Loucy (cell line): ENCODE measurements around the gene IFITM10.
A peak's percentile ranks its signal among the peaks of the same experiment; 100 is the strongest.

Source experiments
- H2AFZ ChIP-seq: fragments of 200-600 bp; sonication (generic); 2 replicates; pipeline ENCODE4 v1.6.0; 2016; ENCODE audit warnings: antibody characterized with exemption, mild to moderate bottlenecking, low read length, moderate library complexity
- H3F3A ChIP-seq: fragments of 200-600 bp; 2 replicates; pipeline ENCODE4 v1.6.0; 2016; ENCODE audit warnings: antibody characterized with exemption, low read depth, mild to moderate bottlenecking
- H3K27me3 ChIP-seq: fragments of 200-600 bp; sonication (generic); 2 replicates; pipeline ENCODE4 v1.6.1; 2014; ENCODE audit warnings: low read length, mild to moderate bottlenecking; ENCODE audit not compliant: insufficient read depth, poor library complexity, severe bottlenecking
- H3K36me3 ChIP-seq: fragments of 200-600 bp; sonication (generic); 2 replicates; pipeline ENCODE4 v1.6.1; 2016; ENCODE audit warnings: low read length; ENCODE audit not compliant: insufficient read depth
- H3K4me1 ChIP-seq: fragments of 200-600 bp; sonication (generic); 2 replicates; pipeline ENCODE4 v1.5.1; 2014; ENCODE audit warnings: low read length, mild to moderate bottlenecking; ENCODE audit not compliant: insufficient read depth, poor library complexity, severe bottlenecking
- H3K4me2 ChIP-seq: fragments of 200-600 bp; sonication (generic); 2 replicates; pipeline ENCODE4 v1.6.0; 2014; ENCODE audit warnings: antibody characterized with exemption, low read length, low read depth, mild to moderate bottlenecking; ENCODE audit not compliant: poor library complexity, severe bottlenecking
- H3K4me3 ChIP-seq: fragments of 200-600 bp; sonication (generic); 2 replicates; pipeline ENCODE4 v1.5.1; 2014; ENCODE audit warnings: low read length, mild to moderate bottlenecking, mixed read lengths; ENCODE audit not compliant: poor library complexity, severe bottlenecking
- H3K79me2 ChIP-seq: fragments of 200-600 bp; sonication (generic); 2 replicates; pipeline ENCODE4 v1.6.1; 2014; ENCODE audit warnings: low read length; ENCODE audit not compliant: insufficient read depth
- H3K9ac ChIP-seq: fragments of 200-600 bp; sonication (generic); 2 replicates; pipeline ENCODE4 v1.6.0; 2014; ENCODE audit warnings: mild to moderate bottlenecking, low read depth, low read length, moderate library complexity; ENCODE audit not compliant: poor library complexity, severe bottlenecking
- H3K9me2 ChIP-seq: fragments of 200-600 bp; sonication (generic); replicated peaks from 2 replicates; pipeline ENCODE4 v1.6.1; 2016; ENCODE audit warnings: low read depth, low read length, mixed read lengths
- H3K9me3 ChIP-seq: fragments of 200-600 bp; sonication (generic); 2 replicates; pipeline ENCODE4 v1.6.1; 2014; ENCODE audit warnings: mild to moderate bottlenecking, antibody characterized with exemption, low read length, low read depth; ENCODE audit not compliant: insufficient read depth
- H4K20me1 ChIP-seq: fragments of 200-600 bp; sonication (generic); 2 replicates; pipeline ENCODE4 v1.6.0; 2014; ENCODE audit warnings: antibody characterized with exemption, low read length, mild to moderate bottlenecking; ENCODE audit not compliant: insufficient read depth, poor library complexity, severe bottlenecking
- EZH2phosphoT487 ChIP-seq: fragments of 200-600 bp; IDR thresholded peaks from 2 replicates; pipeline ENCODE4 v1.6.1; 2018; ENCODE audit warnings: antibody characterized with exemption, mild to moderate bottlenecking, moderate library complexity, borderline replicate concordance
- TF ChIP-seq, protein P1 (sequence below): fragments of 200-600 bp; sonication (generic); conservative IDR thresholded peaks from 2 replicates; pipeline ENCODE4 v1.5.1; 2014; ENCODE audit warnings: mild to moderate bottlenecking, antibody characterized with exemption, low read length

The IFITM10 gene

DNA sequence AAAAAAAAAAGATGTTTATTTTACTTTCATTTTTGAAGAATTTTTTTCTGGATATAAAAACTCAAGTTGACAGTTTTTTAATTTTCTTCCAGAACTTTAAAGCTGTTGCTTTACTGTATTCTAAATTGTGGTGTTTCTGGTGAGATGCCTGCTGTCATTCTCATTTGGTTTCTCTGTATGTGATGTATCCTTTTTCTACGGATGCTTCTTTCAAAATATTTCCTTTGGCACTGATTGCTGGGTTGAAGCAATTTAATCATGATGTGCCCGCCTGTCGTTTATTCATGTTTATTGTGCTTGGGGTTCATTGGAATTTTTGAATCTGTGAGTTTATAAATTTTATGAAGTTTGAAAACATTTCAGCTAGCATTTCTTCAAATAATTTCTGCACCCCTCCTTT, 42.7 kb upstream of the IFITM10 start:
- H3K27me3 ChIP-seq = no peaks in the 10 kb centered on the region

DNA sequence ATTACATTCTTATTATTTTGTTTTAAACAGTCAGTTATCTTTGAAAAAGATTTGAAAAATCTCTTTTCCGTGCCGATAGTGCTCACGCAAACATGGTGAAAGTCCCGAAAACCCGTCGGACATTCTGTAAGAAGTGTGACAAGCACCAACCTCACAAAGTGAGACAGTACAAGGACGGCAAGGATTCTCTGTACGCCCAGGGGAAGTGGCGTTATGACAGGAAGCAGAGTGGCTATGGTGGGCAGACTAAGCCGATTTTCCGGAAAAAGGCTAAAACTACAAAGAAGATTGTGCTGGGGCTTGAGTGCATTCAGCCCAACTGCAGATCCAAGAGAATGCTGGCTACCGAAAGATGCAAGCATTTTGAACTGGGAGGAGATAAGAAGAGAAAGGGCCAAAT, 42.1 kb upstream of the IFITM10 start:
- no peaks in the 10 kb centered on the region for H3K9me2 ChIP-seq
- H3F3A ChIP-seq = no peaks in the 10 kb centered on the region
- H3K9ac ChIP-seq = peak overlapping the region; percentile 66
- peak overlapping the region; percentile 61 for H3K4me3 ChIP-seq
- no peak overlapping the region for H2AFZ ChIP-seq
- TF ChIP-seq, protein P1, sequence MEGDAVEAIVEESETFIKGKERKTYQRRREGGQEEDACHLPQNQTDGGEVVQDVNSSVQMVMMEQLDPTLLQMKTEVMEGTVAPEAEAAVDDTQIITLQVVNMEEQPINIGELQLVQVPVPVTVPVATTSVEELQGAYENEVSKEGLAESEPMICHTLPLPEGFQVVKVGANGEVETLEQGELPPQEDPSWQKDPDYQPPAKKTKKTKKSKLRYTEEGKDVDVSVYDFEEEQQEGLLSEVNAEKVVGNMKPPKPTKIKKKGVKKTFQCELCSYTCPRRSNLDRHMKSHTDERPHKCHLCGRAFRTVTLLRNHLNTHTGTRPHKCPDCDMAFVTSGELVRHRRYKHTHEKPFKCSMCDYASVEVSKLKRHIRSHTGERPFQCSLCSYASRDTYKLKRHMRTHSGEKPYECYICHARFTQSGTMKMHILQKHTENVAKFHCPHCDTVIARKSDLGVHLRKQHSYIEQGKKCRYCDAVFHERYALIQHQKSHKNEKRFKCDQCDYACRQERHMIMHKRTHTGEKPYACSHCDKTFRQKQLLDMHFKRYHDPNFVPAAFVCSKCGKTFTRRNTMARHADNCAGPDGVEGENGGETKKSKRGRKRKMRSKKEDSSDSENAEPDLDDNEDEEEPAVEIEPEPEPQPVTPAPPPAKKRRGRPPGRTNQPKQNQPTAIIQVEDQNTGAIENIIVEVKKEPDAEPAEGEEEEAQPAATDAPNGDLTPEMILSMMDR = no peak
- no peak for TF ChIP-seq EZH2phosphoT487
- H3K4me1 ChIP-seq = peaks cover 19% of the 10 kb centered on the region
- H3K36me3 ChIP-seq = no peaks in the 10 kb centered on the region
- H3K9me3 ChIP-seq = no peaks in the 10 kb centered on the region
- H3K4me2 ChIP-seq = peak overlapping the region; percentile 72
- H3K27me3 ChIP-seq = no peaks in the 10 kb centered on the region
- no peaks in the 10 kb centered on the region for H3K79me2 ChIP-seq
- no peaks in the 10 kb centered on the region for H4K20me1 ChIP-seq

More for the DNA sequence above, 42.7 kb upstream of the IFITM10 start:
- TF ChIP-seq EZH2phosphoT487 = no peak
- TF ChIP-seq, protein P1 = no peak
- peaks cover 19% of the 10 kb centered on the region for H3K4me1 ChIP-seq
- no peaks in the 10 kb centered on the region for H3K36me3 ChIP-seq
- no peak overlapping the region for H2AFZ ChIP-seq
- peak overlapping the region; percentile 61 for H3K4me3 ChIP-seq
- peak overlapping the region; percentile 72 for H3K4me2 ChIP-seq
- H3K79me2 ChIP-seq = no peaks in the 10 kb centered on the region
- no peaks in the 10 kb centered on the region for H3K9me2 ChIP-seq
- no peaks in the 10 kb centered on the region for H3K9me3 ChIP-seq
- peak overlapping the region; percentile 66 for H3K9ac ChIP-seq
- H4K20me1 ChIP-seq = no peaks in the 10 kb centered on the region
- H3F3A ChIP-seq = no peaks in the 10 kb centered on the region

DNA sequence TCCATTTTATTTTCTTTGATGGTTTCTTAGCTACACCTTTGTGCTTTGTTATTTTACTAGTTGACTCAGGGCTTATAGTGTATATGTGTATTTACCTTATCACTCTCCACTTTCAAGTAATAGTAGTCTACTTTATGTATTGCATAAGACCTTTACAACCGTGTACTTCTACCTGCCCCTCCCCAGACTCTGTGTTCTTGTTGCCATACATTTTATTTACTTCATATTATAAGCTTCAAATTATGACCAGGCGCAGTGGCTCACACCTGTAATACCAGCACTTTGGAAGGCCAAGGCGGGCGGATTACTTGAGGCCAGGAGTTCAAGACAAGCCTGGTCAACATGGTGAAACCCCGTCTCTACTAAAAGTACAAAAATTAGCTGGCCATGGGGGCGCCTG, 41.5 kb upstream of the IFITM10 start:
- H4K20me1 ChIP-seq = no peaks in the 10 kb centered on the region
- TF ChIP-seq, protein P1 = no peak
- no peak for TF ChIP-seq EZH2phosphoT487
- H3K9me2 ChIP-seq = no peaks in the 10 kb centered on the region
- no peaks in the 10 kb centered on the region for H3K36me3 ChIP-seq
- no peak overlapping the region for H3K4me3 ChIP-seq
- H3K79me2 ChIP-seq = no peaks in the 10 kb centered on the region
- peak overlapping the region; percentile 23 for H3K9ac ChIP-seq
- no peak overlapping the region for H2AFZ ChIP-seq
- no peaks in the 10 kb centered on the region for H3F3A ChIP-seq
- no peaks in the 10 kb centered on the region for H3K9me3 ChIP-seq
- peaks cover 19% of the 10 kb centered on the region for H3K4me1 ChIP-seq
- H3K27me3 ChIP-seq = no peaks in the 10 kb centered on the region
- peak overlapping the region; percentile 72 for H3K4me2 ChIP-seq
